ENCODE results near the gene GLIS1.

DNA sequence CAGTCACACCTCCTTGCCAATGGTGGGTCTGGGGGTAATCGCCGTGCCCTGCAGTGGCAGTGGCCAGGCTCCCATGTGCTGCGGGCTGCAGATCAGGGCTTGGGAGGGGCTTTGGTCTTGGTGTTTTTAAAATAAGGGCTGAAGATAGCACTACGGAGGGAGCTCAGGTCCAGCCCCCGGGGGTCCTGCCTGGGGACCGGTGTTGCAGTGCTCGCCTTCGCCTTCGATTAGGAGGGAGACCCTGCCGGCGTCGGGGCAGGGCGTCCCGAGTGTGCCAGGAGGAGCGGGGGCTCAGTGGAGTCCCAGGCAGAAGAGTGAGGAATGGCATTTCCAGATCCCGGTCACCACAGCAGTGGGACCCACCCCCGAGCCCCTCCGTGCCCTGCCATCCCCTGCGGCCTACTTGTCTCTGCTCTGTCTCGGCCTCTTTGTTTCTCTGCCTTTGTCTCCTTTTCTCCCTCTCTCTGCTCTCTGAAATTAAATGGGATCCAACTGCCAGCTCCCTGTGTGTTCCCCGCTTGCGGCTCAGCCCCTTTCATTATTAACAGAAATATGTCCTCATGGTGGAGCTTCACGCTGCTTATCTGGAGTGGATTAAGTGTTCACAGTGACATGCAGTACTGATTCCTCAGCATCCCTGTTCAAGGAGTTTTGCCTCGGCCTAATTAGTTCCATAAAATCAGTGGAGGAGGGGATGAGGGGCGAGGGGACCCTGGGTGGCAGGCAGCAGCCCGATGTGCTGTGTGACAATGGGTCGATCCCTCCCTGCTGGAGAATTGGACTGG lies 235.3 kb downstream of the GLIS1 start:
- TF ChIP-seq, protein P1, sequence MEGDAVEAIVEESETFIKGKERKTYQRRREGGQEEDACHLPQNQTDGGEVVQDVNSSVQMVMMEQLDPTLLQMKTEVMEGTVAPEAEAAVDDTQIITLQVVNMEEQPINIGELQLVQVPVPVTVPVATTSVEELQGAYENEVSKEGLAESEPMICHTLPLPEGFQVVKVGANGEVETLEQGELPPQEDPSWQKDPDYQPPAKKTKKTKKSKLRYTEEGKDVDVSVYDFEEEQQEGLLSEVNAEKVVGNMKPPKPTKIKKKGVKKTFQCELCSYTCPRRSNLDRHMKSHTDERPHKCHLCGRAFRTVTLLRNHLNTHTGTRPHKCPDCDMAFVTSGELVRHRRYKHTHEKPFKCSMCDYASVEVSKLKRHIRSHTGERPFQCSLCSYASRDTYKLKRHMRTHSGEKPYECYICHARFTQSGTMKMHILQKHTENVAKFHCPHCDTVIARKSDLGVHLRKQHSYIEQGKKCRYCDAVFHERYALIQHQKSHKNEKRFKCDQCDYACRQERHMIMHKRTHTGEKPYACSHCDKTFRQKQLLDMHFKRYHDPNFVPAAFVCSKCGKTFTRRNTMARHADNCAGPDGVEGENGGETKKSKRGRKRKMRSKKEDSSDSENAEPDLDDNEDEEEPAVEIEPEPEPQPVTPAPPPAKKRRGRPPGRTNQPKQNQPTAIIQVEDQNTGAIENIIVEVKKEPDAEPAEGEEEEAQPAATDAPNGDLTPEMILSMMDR (IDR thresholded peaks at IDR 0.05; ENCODE audit: borderline replicate concordance, extremely low read depth, low read length, poor library complexity, severe bottlenecking): no peak
- TF ChIP-seq EZH2 (IDR thresholded peaks at IDR 0.05; ENCODE audit: borderline replicate concordance, low read depth, low read length, severe bottlenecking): no peak

Data from DND-41 (cell line).